Mesenchymal stem cell (in vitro differentiated cells and primary cell): ENCODE results near the gene URM1.
"Not testable (repeated sequence)": the region's sequence is repeated elsewhere in the genome, so short reads cannot be mapped to it uniquely, and the experiment has no call there.

ENCODE experiments used
- DNase-seq: peaks from one replicate; pipeline ENCODE4 v3.0.0-alpha.2; 2013
- H2AFZ ChIP-seq: one replicate; pipeline ENCODE4 v1.6.1; 2013; ENCODE audit warnings: low read depth, mild to moderate bottlenecking, control low read depth, inconsistent platforms, low read length, moderate library complexity
- H2AK5ac ChIP-seq: 2 replicates; pipeline ENCODE4 v1.6.1; 2013; ENCODE audit warnings: low read length, moderate library complexity, mild to moderate bottlenecking, inconsistent platforms; ENCODE audit not compliant: severe bottlenecking
- H2BK120ac ChIP-seq: one replicate; pipeline ENCODE4 v1.6.1; 2013; ENCODE audit warnings: low read depth, mild to moderate bottlenecking, inconsistent platforms, low read length, moderate library complexity
- H2BK12ac ChIP-seq, 2 experiments: one replicate each; pipeline ENCODE4 v1.6.1; 2013; ENCODE audit warnings: inconsistent platforms in 2 of 2, low read length in 2 of 2, mild to moderate bottlenecking in 2 of 2, moderate library complexity in 2 of 2, control low read depth in 1 of 2
- H2BK15ac ChIP-seq: one replicate; pipeline ENCODE4 v1.6.1; 2013; ENCODE audit warnings: mild to moderate bottlenecking, low read depth, inconsistent platforms; ENCODE audit not compliant: poor library complexity, severe bottlenecking
- H2BK5ac ChIP-seq: 2 replicates; pipeline ENCODE4 v1.6.1; 2013; ENCODE audit warnings: low read depth, mild to moderate bottlenecking, low read length, control low read depth, inconsistent platforms; ENCODE audit not compliant: poor library complexity, severe bottlenecking
- H3K14ac ChIP-seq, 2 experiments: one replicate each; pipeline ENCODE4 v1.6.1; 2013; ENCODE audit warnings: inconsistent platforms in 2 of 2, low read length in 2 of 2, control low read depth in 1 of 2, mild to moderate bottlenecking in 1 of 2, moderate library complexity in 1 of 2
- H3K18ac ChIP-seq, 2 experiments: one replicate each; pipeline ENCODE4 v1.6.1; 2013; ENCODE audit warnings: inconsistent platforms in 2 of 2, low read length in 2 of 2, control low read depth in 1 of 2, low read depth in 1 of 2, mild to moderate bottlenecking in 1 of 2
- H3K23ac ChIP-seq, 2 experiments: one replicate each; pipeline ENCODE4 v1.6.1; 2013; ENCODE audit warnings: inconsistent platforms in 2 of 2, low read length in 2 of 2, mild to moderate bottlenecking in 2 of 2, moderate library complexity in 2 of 2, control low read depth in 1 of 2
- H3K27ac ChIP-seq: 2 replicates; pipeline ENCODE4 v1.5.1; 2013; ENCODE audit warnings: mild to moderate bottlenecking, moderate library complexity, low read length, control low read depth, inconsistent platforms; ENCODE audit not compliant: poor library complexity, severe bottlenecking
- H3K27me3 ChIP-seq, 2 experiments: 2 replicates each; pipeline versions ENCODE4 v1.6.1 to v1.7.0; 2013; ENCODE audit warnings: low read length in 2 of 2, mild to moderate bottlenecking in 2 of 2, moderate library complexity in 2 of 2, control low read depth in 1 of 2, inconsistent platforms in 1 of 2; ENCODE audit not compliant: control insufficient read depth in 1 of 2, insufficient read depth in 1 of 2
- H3K36me3 ChIP-seq, 2 experiments: 2 replicates each; pipeline versions ENCODE4 v1.6.1 to v1.7.0; 2013; ENCODE audit warnings: low read length in 2 of 2, control low read depth in 1 of 2, inconsistent platforms in 1 of 2, low read depth in 1 of 2, mild to moderate bottlenecking in 1 of 2; ENCODE audit not compliant: insufficient read depth in 2 of 2, control insufficient read depth in 1 of 2
- H3K4ac ChIP-seq, 2 experiments: one replicate each; pipeline ENCODE4 v1.6.1; 2013; ENCODE audit warnings: inconsistent platforms in 2 of 2, low read length in 2 of 2, mild to moderate bottlenecking in 2 of 2, moderate library complexity in 2 of 2, control low read depth in 1 of 2, low read depth in 1 of 2
- H3K4me1 ChIP-seq: 2 replicates; pipeline ENCODE4 v1.6.1; 2013; ENCODE audit warnings: low read depth, low read length, control low read depth; ENCODE audit not compliant: control insufficient read depth, insufficient read depth
- H3K4me2 ChIP-seq: 2 replicates; pipeline ENCODE4 v1.6.1; 2013; ENCODE audit warnings: low read length, mild to moderate bottlenecking, inconsistent platforms; ENCODE audit not compliant: poor library complexity, severe bottlenecking
- H3K4me3 ChIP-seq, 2 experiments: 2 replicates each; pipeline versions ENCODE4 v1.5.1 to v1.7.0; 2013; ENCODE audit warnings: low read length in 2 of 2, mild to moderate bottlenecking in 2 of 2, control low read depth in 1 of 2, low read depth in 1 of 2; ENCODE audit not compliant: insufficient read depth in 1 of 2
- H3K79me1 ChIP-seq: replicated peaks from 2 replicates; pipeline ENCODE4 v1.6.1; 2013; ENCODE audit warnings: mild to moderate bottlenecking, control low read depth, low read length, inconsistent platforms; ENCODE audit not compliant: poor library complexity, severe bottlenecking
- H3K9ac ChIP-seq: 2 replicates; pipeline ENCODE4 v1.7.0; 2013; ENCODE audit warnings: mild to moderate bottlenecking, low read length, moderate library complexity
- H3K9me3 ChIP-seq: 2 replicates; pipeline ENCODE4 v1.7.0; 2013; ENCODE audit warnings: mild to moderate bottlenecking, low read length; ENCODE audit not compliant: control insufficient read depth
- H4K8ac ChIP-seq: one replicate; pipeline ENCODE4 v1.6.1; 2013; ENCODE audit warnings: inconsistent platforms, mild to moderate bottlenecking, low read length, moderate library complexity
- H4K91ac ChIP-seq: one replicate; pipeline ENCODE4 v1.6.1; 2013; ENCODE audit warnings: mild to moderate bottlenecking, low read length, inconsistent platforms
- WGBS: methylation state at CpG from one replicate; pipeline ENCODE4 v1.1.7; 2013; ENCODE audit warnings: mixed read lengths; 5-methylcytosine and 5-hydroxymethylcytosine counted together

The URM1 gene

GRCh38 chr9:128412120-128412790 lies 41.1 kb downstream of the URM1 start:
- Histone ChIP-seq H2BK120ac (no peak overlapping the region), H3K9me3 (no peaks in the 10 kb centered on the region), H2BK12ac (no peak overlapping the region), H3K27me3 (peaks cover 49 to 56% of the 10 kb centered on the region in 2 experiments), H2AK5ac (no peak overlapping the region), H3K4me3 (no peak overlapping the region), H3K27ac (no peak overlapping the region), H2AFZ (no peak overlapping the region), H3K18ac (no peak overlapping the region), H2BK5ac (no peak overlapping the region), H3K4ac (no peak overlapping the region), H3K36me3 (no peaks in the 10 kb centered on the region), H2BK15ac (no peak overlapping the region), H3K14ac (no peak overlapping the region), H3K79me1 (no peaks in the 10 kb centered on the region), H4K91ac (no peak overlapping the region), H3K9ac (no peak overlapping the region), H3K23ac (no peak overlapping the region), H3K4me1 (peaks cover 5% of the 10 kb centered on the region), H3K4me2 (no peak overlapping the region), H4K8ac (no peak overlapping the region)
- 24% methylated on average over 13 of the region's 13 CpGs for WGBS
- DNase-seq = peak; percentile 35

DNA sequence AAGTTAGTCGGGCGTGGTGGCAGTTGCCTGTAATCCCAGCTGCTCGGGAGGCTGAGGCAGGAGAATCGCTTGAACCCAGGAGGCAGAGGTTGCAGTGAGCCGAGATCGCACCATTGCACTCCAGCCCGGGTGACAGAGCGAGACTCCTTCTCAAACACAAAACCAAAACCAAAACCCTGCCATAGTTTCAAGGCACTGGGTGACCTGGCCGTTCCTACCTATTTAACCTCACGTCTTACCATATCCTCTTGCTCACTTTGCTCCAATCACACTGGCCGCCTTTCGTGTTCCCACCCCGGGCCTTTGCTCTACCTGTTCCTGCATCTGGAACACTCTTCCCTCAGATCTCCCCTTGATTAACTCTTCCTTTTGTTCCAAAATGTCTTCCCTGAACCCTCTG lies 42.6 kb downstream of the URM1 start:
- H3K4me2 ChIP-seq, H3K27ac ChIP-seq, H2BK15ac ChIP-seq, H3K9me3 ChIP-seq, H3K23ac ChIP-seq, H3K4ac ChIP-seq, H2AFZ ChIP-seq, H3K79me1 ChIP-seq, H3K4me3 ChIP-seq, H4K8ac ChIP-seq, H2BK5ac ChIP-seq, H2BK120ac ChIP-seq, H2AK5ac ChIP-seq, H3K36me3 ChIP-seq, H3K9ac ChIP-seq, H4K91ac ChIP-seq, H3K14ac ChIP-seq, H3K18ac ChIP-seq, DNase-seq, H3K4me1 ChIP-seq, H2BK12ac ChIP-seq: not testable (repeated sequence)
- H3K27me3 ChIP-seq = peaks cover 42 to 62% of the 10 kb centered on the region in 2 experiments
- 97% methylated on average over 13 of the region's 13 CpGs for WGBS

GRCh38 chr9:128414461-128414860 lies 43.3 kb downstream of the URM1 start:
- Histone ChIP-seq H3K9ac (no peak overlapping the region), H4K91ac (no peak overlapping the region), H3K27ac (no peak overlapping the region), H4K8ac (no peak overlapping the region), H2BK15ac (no peak overlapping the region), H3K4me2 (no peak overlapping the region), H3K9me3 (no peaks in the 10 kb centered on the region), H2BK12ac (no peak overlapping the region), H3K14ac (no peak overlapping the region), H3K18ac (no peak overlapping the region), H2BK120ac (no peak overlapping the region), H3K79me1 (no peaks in the 10 kb centered on the region), H3K4me3 (no peak overlapping the region), H2BK5ac (no peak overlapping the region), H3K36me3 (no peaks in the 10 kb centered on the region), H2AK5ac (no peak overlapping the region), H2AFZ (no peak overlapping the region), H3K27me3 (peaks cover 40 to 69% of the 10 kb centered on the region in 2 experiments), H3K23ac (no peak overlapping the region), H3K4ac (no peak overlapping the region), H3K4me1 (peaks cover 10% of the 10 kb centered on the region)
- WGBS = 74% methylated on average over 3 of the region's 3 CpGs
- no peak for DNase-seq

- no peak overlapping the region for H2BK12ac ChIP-seq
- H2BK120ac ChIP-seq = no peak overlapping the region
- no peak overlapping the region for H2AFZ ChIP-seq
- no peak overlapping the region for H3K4ac ChIP-seq
- no peak overlapping the region for H2BK5ac ChIP-seq
- H3K79me1 ChIP-seq = no peaks in the 10 kb centered on the region
- H3K4me1 ChIP-seq = peaks cover 14% of the 10 kb centered on the region
- no peak overlapping the region for H3K14ac ChIP-seq
- peaks cover 40 to 71% of the 10 kb centered on the region in 2 experiments for H3K27me3 ChIP-seq
- no peak for DNase-seq
- no peak overlapping the region for H3K9ac ChIP-seq
- no peak overlapping the region for H3K23ac ChIP-seq
- no peak overlapping the region for H3K4me2 ChIP-seq
- no peak overlapping the region for H4K8ac ChIP-seq
- no peak overlapping the region for H2AK5ac ChIP-seq
- H3K18ac ChIP-seq = no peak overlapping the region
- H3K9me3 ChIP-seq = no peaks in the 10 kb centered on the region
- H3K27ac ChIP-seq = no peak overlapping the region
- H2BK15ac ChIP-seq = no peak overlapping the region
- H4K91ac ChIP-seq = no peak overlapping the region
- H3K36me3 ChIP-seq = no peaks in the 10 kb centered on the region
- no peak overlapping the region for H3K4me3 ChIP-seq
- WGBS = 76% methylated on average over 2 of the region's 2 CpGs
Observed at GRCh38 chr9:128415281-128415680, 44.1 kb downstream of the URM1 start.
